ENCODE results near the gene ANKRD13A.

DNA sequence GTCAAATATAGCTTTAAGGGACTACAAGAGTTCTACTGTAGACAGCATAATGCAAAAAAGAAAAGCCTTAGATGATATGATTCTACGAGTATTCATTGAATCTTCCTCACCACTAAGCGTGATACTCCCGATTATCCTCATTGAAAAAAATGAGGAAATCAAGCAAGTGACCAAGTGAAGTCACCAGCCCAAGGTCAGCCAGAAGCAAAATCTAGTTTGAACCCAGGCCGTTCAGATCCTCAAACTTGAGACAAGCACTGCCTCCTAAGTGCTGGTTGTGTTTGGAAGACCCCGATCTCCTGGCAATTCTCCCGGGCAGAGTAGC, 3.9 kb upstream of the ANKRD13A start:
- TF ChIP-seq, protein P1, sequence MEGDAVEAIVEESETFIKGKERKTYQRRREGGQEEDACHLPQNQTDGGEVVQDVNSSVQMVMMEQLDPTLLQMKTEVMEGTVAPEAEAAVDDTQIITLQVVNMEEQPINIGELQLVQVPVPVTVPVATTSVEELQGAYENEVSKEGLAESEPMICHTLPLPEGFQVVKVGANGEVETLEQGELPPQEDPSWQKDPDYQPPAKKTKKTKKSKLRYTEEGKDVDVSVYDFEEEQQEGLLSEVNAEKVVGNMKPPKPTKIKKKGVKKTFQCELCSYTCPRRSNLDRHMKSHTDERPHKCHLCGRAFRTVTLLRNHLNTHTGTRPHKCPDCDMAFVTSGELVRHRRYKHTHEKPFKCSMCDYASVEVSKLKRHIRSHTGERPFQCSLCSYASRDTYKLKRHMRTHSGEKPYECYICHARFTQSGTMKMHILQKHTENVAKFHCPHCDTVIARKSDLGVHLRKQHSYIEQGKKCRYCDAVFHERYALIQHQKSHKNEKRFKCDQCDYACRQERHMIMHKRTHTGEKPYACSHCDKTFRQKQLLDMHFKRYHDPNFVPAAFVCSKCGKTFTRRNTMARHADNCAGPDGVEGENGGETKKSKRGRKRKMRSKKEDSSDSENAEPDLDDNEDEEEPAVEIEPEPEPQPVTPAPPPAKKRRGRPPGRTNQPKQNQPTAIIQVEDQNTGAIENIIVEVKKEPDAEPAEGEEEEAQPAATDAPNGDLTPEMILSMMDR (conservative IDR thresholded peaks at IDR 0.05; ENCODE audit: low read depth in 2 of 2), result no peak
- TF ChIP-seq, protein P2, sequence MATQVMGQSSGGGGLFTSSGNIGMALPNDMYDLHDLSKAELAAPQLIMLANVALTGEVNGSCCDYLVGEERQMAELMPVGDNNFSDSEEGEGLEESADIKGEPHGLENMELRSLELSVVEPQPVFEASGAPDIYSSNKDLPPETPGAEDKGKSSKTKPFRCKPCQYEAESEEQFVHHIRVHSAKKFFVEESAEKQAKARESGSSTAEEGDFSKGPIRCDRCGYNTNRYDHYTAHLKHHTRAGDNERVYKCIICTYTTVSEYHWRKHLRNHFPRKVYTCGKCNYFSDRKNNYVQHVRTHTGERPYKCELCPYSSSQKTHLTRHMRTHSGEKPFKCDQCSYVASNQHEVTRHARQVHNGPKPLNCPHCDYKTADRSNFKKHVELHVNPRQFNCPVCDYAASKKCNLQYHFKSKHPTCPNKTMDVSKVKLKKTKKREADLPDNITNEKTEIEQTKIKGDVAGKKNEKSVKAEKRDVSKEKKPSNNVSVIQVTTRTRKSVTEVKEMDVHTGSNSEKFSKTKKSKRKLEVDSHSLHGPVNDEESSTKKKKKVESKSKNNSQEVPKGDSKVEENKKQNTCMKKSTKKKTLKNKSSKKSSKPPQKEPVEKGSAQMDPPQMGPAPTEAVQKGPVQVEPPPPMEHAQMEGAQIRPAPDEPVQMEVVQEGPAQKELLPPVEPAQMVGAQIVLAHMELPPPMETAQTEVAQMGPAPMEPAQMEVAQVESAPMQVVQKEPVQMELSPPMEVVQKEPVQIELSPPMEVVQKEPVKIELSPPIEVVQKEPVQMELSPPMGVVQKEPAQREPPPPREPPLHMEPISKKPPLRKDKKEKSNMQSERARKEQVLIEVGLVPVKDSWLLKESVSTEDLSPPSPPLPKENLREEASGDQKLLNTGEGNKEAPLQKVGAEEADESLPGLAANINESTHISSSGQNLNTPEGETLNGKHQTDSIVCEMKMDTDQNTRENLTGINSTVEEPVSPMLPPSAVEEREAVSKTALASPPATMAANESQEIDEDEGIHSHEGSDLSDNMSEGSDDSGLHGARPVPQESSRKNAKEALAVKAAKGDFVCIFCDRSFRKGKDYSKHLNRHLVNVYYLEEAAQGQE (IDR thresholded peaks at IDR 0.05; ENCODE audit: unreplicated experiment), result no peak
- no peak for TF ChIP-seq POLR2AphosphoS5 (IDR thresholded peaks at IDR 0.05; ENCODE audit: low read depth)
- no peak for TF ChIP-seq ETS1 (IDR thresholded peaks at IDR 0.05)
- TF ChIP-seq CREB1 (CRISPR knock-in tag; IDR thresholded peaks at IDR 0.05; ENCODE audit: low read depth), result no peak
- no peak for TF ChIP-seq EZH2 (IDR thresholded peaks at IDR 0.05; ENCODE audit: low read depth, unreplicated experiment)
- no peak for TF ChIP-seq ZNF331 (CRISPR knock-in tag; IDR thresholded peaks at IDR 0.05; ENCODE audit: low read depth)
- TF ChIP-seq EZH2phosphoT487 (IDR thresholded peaks at IDR 0.05; ENCODE audit: unreplicated experiment), result no peak
- TF ChIP-seq JUNB (IDR thresholded peaks at IDR 0.05; ENCODE audit: unreplicated experiment), result no peak
- TF ChIP-seq STAT1 (IDR thresholded peaks at IDR 0.05; ENCODE audit: unreplicated experiment), result no peak

Data from GM23338 (cell line).